Renal pelvis (tissue), 12 donors: Measurements from ENCODE around the gene SDK1. TPM values are rescaled to one million over a fixed set of nuclear protein-coding genes. Genes with fewer than 3 reads are reported as not detected.
A peak's percentile ranks its signal among the peaks of the same experiment; 100 is the strongest.

Experiments
- DNase-seq: peaks from one replicate; pipeline ENCODE4 v3.0.0-alpha.2; 2013
- long read RNA-seq, 16 experiments: transcript quantifications; one replicate each; lab custom pipeline, GENCODE V29; 2026
- polyA plus RNA-seq, 3 donors: library from polyadenylated mRNA; unstranded; fragments of 120-200 nt; gene quantifications; one replicate each; pipeline ENCODE4 v1.2.1, GENCODE V29; 2013; ENCODE audit not compliant: insufficient read length in 3 of 3

SDK1 gene, protein sequence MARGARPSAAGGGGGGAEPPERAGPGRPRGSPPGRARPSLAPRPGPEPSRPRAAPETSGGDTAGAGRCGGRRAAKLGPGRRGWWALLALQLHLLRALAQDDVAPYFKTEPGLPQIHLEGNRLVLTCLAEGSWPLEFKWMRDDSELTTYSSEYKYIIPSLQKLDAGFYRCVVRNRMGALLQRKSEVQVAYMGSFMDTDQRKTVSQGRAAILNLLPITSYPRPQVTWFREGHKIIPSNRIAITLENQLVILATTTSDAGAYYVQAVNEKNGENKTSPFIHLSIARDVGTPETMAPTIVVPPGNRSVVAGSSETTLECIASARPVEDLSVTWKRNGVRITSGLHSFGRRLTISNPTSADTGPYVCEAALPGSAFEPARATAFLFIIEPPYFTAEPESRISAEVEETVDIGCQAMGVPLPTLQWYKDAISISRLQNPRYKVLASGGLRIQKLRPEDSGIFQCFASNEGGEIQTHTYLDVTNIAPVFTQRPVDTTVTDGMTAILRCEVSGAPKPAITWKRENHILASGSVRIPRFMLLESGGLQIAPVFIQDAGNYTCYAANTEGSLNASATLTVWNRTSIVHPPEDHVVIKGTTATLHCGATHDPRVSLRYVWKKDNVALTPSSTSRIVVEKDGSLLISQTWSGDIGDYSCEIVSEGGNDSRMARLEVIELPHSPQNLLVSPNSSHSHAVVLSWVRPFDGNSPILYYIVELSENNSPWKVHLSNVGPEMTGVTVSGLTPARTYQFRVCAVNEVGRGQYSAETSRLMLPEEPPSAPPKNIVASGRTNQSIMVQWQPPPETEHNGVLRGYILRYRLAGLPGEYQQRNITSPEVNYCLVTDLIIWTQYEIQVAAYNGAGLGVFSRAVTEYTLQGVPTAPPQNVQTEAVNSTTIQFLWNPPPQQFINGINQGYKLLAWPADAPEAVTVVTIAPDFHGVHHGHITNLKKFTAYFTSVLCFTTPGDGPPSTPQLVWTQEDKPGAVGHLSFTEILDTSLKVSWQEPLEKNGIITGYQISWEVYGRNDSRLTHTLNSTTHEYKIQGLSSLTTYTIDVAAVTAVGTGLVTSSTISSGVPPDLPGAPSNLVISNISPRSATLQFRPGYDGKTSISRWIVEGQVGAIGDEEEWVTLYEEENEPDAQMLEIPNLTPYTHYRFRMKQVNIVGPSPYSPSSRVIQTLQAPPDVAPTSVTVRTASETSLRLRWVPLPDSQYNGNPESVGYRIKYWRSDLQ (N-terminal part only)
- 1 to 10 TPM; 7.5 to 8.9 (median 8.4) TPM for polyA plus RNA-seq
- long read RNA-seq, donor 1 = 0 reads
- long read RNA-seq, donor 2 = 0 reads
- long read RNA-seq, donor 3 = 0 reads
- long read RNA-seq, donor 4 = 0 reads
- long read RNA-seq, donor 5 = 0 reads
- long read RNA-seq, donor 6 = 0 reads
- long read RNA-seq, donor 7 = 0 reads
- long read RNA-seq, donor 8 = 0 reads
- long read RNA-seq, donor 9 = 0 reads
- long read RNA-seq, donor 10 = 0 reads
- long read RNA-seq, donor 11 = 0 reads
- long read RNA-seq, donor 12 = 0 reads
- long read RNA-seq, donor 13 = 0 reads
- long read RNA-seq, donor 14 = 0 reads
- long read RNA-seq, donor 15 = 0 reads
- long read RNA-seq, donor 16 = 0 reads

- DNase-seq = peak; percentile 95
These were observed at the start of gene SDK1 for GRCh38 chr7:3300651-3301448. Gene SDK1 (plus strand): TSS chr7:3301252. CDS start chr7:3301587, 335 bp downstream.

- DNase-seq = no peak
These were observed 46.3 kb upstream of the SDK1 start for GRCh38 chr7:3254718-3255117.

GRCh38 chr7:3259711-3260400, 41.2 kb upstream of the SDK1 start:
- DNase-seq = no peak

DNA sequence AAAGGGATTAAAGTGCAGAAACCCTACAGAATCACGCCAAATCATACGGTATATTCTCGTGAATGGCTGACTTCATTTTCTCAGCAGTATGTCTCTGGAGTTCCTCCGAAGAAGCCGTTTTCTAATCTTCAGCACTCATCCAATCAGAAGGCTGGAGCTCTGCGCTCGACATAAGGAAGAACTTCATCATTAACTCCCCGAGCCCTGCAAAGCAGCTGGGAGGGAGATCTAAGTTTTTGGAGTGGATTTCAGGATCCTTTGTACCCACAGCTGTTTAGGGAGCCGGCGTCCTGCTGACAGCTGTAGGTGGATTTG, 40.7 kb upstream of the SDK1 start:
- no peak for DNase-seq

DNA sequence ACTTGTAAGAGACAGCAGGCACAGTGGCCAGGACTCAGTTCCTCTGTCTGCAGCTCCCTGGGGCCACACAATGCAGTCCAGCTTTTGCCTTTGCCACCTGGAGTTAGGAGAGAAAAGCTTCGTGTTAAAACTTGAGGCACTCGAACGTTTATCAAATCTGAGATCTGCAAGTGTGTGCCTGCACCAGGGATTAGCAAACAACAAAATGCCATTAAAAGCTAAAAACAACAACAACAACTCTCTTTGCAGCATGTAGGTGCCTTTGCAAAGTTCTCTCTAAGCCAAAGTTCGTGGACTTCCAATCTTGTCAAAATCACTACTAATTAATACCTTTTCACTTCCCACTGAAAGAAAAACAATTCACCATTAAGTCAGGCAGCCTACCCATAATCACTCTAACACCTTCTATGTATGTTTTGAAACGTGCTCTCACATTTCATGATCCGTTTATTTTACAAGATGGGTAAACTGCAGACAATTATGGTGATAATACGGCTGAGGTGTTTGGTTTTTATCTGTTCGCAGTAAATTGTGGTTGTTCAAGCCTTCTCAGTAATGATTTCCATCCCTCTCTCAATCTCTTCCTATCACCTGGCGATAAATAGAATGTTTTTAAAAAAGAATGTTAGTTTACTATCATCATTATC, 36.2 kb upstream of the SDK1 start:
- DNase-seq = no peak

DNA sequence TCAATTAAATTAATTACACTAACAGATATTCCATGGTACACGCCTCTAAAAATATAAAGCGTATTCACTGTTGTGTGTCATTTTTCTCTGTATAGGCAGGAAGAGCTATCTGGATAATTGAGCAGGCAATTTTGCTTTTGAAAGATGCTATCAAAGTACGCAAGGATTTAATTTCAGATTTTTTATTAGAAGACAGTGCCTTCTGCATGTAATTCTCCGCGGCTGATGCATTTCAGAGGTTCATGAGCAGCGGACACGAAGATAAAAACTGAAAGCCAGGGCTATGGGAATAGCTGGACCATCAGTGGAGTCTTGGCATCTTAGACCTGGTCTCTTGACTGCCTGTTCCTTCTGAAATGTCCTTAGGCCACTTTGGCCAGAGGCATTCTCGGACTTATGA, 35.7 kb upstream of the SDK1 start:
- no peak for DNase-seq

DNA sequence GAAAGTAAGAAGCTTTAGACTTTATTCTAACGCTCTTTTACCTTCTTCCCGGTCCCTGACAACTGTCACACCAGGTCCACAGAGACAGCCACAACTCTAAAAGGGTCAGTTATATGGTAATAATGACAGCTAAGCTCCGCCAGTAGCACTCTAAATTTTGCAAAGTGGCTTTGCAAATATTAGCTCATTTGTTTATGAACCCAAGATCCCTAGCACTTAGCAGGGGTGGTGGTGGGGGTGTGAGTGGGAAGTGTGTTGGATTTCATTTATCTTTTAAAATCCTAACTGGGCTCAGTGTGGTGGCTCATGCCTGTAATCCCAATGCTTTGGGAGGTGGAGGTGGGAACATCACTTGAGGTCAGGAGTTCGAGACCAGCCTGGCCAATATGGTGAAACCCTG, 34.8 kb upstream of the SDK1 start:
- DNase-seq = no peak

GRCh38 chr7:3267966-3268690, 32.9 kb upstream of the SDK1 start:
- DNase-seq = peak; percentile 49

- no peak for DNase-seq
These were observed 30.7 kb upstream of the SDK1 start for GRCh38 chr7:3270362-3270761.

DNA sequence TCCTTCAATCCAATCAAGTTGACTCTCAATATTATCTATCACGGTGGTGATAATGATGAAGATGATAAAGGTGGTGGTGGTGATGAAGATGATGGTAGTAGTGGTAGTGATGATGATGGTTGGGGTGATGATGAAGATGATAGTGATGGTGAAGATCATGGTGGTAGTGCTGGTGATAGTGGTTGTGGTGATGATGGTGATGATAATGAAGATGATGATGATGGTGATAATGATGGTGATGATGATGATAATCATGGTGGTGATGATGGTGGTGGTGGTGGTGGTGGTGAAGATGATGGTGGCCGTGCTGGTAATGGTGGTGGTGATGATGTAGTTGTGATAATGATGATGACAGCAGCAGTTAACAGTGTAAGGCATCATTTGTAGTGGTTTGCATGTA, 29.8 kb upstream of the SDK1 start:
- DNase-seq = no peak

GRCh38 chr7:3272691-3273141, 28.3 kb upstream of the SDK1 start:
- DNase-seq = no peak

GRCh38 chr7:3274131-3274530, 26.9 kb upstream of the SDK1 start:
- DNase-seq = no peak

GRCh38 chr7:3277604-3278572, 23.2 kb upstream of the SDK1 start:
- DNase-seq = no peak

- DNase-seq = no peak
These were observed 21.8 kb upstream of the SDK1 start for GRCh38 chr7:3279147-3279818.

- no peak for DNase-seq
These were observed 20.6 kb upstream of the SDK1 start for GRCh38 chr7:3280445-3280844.

- DNase-seq = no peak
These were observed 20.0 kb upstream of the SDK1 start for GRCh38 chr7:3280946-3281656.
